Osteocyte (in vitro differentiated cells): ENCODE measurements around the gene SH2D3A. TPM values are rescaled to one million over a fixed set of nuclear protein-coding genes. Genes with fewer than 3 reads are reported as not detected.

Source experiments
- DNase-seq: peaks from one replicate; pipeline ENCODE4 v3.0.0; 2021; ENCODE audit warnings: mixed read lengths; ENCODE audit not compliant: unreplicated experiment; ENCODE audit errors: extremely low spot score
- H3K27ac Mint-ChIP-seq: one replicate; pipeline ENCODE4 v1.8.0; 2021; ENCODE audit warnings: mild to moderate bottlenecking, mixed read lengths; ENCODE audit not compliant: unreplicated experiment
- H3K27me3 Mint-ChIP-seq: one replicate; pipeline ENCODE4 v1.8.0; 2021; ENCODE audit warnings: mixed read lengths; ENCODE audit not compliant: unreplicated experiment
- H3K36me3 Mint-ChIP-seq: one replicate; pipeline ENCODE4 v1.8.0; 2021; ENCODE audit warnings: mixed read lengths; ENCODE audit not compliant: unreplicated experiment
- H3K4me1 Mint-ChIP-seq: one replicate; pipeline ENCODE4 v1.8.0; 2021; ENCODE audit warnings: mixed read lengths; ENCODE audit not compliant: unreplicated experiment
- H3K4me3 Mint-ChIP-seq: one replicate; pipeline ENCODE4 v1.8.0; 2021; ENCODE audit warnings: mild to moderate bottlenecking, moderate library complexity, mixed read lengths; ENCODE audit not compliant: unreplicated experiment
- H3K9me3 Mint-ChIP-seq: one replicate; pipeline ENCODE4 v1.8.0; 2021; ENCODE audit warnings: mixed read lengths; ENCODE audit not compliant: unreplicated experiment
- CTCF ChIP-seq: fragments of 200-600 bp; sonication (generic); IDR thresholded peaks from 2 replicates; pipeline ENCODE4 v1.5.0; 2021; ENCODE audit warnings: antibody characterized with exemption, mild to moderate bottlenecking, moderate library complexity
- total RNA-seq: library from RNA; stranded (reverse); gene quantifications from 2 replicates; pipeline ENCODE4 v1.2.1, GENCODE V29; 2021

Gene SH2D3A
- total RNA-seq, 1 donor from 2014 or later = not detected

DNA sequence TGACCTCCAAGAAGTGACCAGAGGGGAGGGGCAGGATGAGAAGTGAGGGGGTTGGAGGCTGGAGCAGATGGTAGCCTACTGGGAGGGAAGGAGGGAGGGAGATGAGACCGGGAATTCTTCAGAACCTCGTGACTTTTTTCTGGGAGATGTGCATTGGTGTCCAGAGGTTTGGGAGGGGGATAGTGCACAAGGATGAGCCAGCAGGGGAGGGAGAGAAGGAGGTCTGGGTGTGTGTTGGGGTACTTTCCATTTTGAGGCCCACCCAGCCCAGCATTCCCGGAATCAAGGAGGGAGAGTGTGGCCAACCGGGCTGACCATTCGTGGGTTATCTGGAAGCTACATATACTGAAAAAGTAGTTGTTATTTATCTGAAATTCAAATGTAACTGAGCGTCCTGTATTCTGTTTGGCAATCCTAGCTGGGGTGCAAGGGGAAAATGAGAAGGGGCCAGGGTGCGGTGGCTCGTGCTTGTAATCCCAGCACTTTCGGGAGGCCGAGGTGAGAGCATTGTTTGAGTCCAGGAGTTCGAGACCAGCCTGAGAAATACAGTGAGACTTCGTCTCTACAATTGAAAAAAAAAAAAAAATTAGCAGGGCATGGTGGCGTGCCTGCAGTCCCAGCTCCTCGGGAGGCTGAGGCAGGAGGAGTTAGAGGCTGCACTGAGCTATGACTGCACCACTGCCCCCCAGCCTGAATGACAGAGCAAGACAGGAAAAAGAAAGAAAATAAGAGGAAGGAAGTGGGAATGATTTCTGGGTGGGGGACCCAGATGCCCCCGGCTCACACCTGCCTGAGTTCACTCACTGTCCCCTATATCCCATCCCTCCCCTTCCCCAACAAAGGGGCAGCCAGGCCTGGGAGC lies 42.4 kb downstream of the SH2D3A start:
- no peaks in the 10 kb centered on the region for H3K9me3 Mint-ChIP-seq
- TF ChIP-seq CTCF = no peak
- no peak for DNase-seq
- no peak overlapping the region for H3K4me3 Mint-ChIP-seq
- H3K27ac Mint-ChIP-seq = no peak overlapping the region
- H3K4me1 Mint-ChIP-seq = peaks cover 3% of the 10 kb centered on the region
- peaks cover 17% of the 10 kb centered on the region for H3K27me3 Mint-ChIP-seq
- peaks cover 2% of the 10 kb centered on the region for H3K36me3 Mint-ChIP-seq

GRCh38 chr19:6723738-6724137 lies 43.5 kb downstream of the SH2D3A start:
- Mint-ChIP-seq H3K36me3 (no peaks in the 10 kb centered on the region), H3K27ac (no peak overlapping the region), H3K27me3 (peaks cover 21% of the 10 kb centered on the region), H3K4me1 (peaks cover 3% of the 10 kb centered on the region), H3K9me3 (no peaks in the 10 kb centered on the region), H3K4me3 (no peak overlapping the region)
- no peak for DNase-seq
- no peak for TF ChIP-seq CTCF

GRCh38 chr19:6723108-6723618 lies 44.1 kb downstream of the SH2D3A start:
- no peak overlapping the region for H3K27ac Mint-ChIP-seq
- peaks cover 21% of the 10 kb centered on the region for H3K27me3 Mint-ChIP-seq
- H3K9me3 Mint-ChIP-seq = no peaks in the 10 kb centered on the region
- no peak overlapping the region for H3K4me3 Mint-ChIP-seq
- no peaks in the 10 kb centered on the region for H3K36me3 Mint-ChIP-seq
- no peak for TF ChIP-seq CTCF
- DNase-seq = no peak
- H3K4me1 Mint-ChIP-seq = peaks cover 3% of the 10 kb centered on the region

GRCh38 chr19:6721773-6722172 lies 45.5 kb downstream of the SH2D3A start:
- Mint-ChIP-seq H3K27me3 (peaks cover 22% of the 10 kb centered on the region), H3K36me3 (no peaks in the 10 kb centered on the region), H3K4me1 (peaks cover 3% of the 10 kb centered on the region), H3K27ac (no peak overlapping the region), H3K9me3 (no peaks in the 10 kb centered on the region), H3K4me3 (no peak overlapping the region)
- no peak for DNase-seq
- TF ChIP-seq CTCF = no peak

DNA sequence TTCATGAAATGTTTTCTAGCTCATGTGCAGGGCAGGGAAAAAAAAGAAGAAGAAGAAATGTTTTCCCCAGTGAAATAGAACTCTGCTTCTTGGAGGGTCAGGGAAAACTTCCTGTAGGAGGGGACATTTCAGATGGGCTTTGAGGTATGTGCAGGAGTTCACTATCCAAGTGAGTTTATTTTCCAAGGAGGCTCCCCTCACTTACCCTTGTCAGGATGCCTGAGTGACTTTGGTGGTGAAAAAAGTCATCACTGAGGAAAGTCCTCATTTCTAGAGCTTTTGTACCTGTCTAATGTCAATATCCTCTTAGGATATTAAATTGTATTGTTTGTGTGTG lies 46.1 kb downstream of the SH2D3A start:
- H3K36me3 Mint-ChIP-seq = no peaks in the 10 kb centered on the region
- no peak overlapping the region for H3K27ac Mint-ChIP-seq
- no peak for DNase-seq
- no peaks in the 10 kb centered on the region for H3K9me3 Mint-ChIP-seq
- H3K27me3 Mint-ChIP-seq = peaks cover 27% of the 10 kb centered on the region
- H3K4me1 Mint-ChIP-seq = peaks cover 3% of the 10 kb centered on the region
- no peak overlapping the region for H3K4me3 Mint-ChIP-seq
- no peak for TF ChIP-seq CTCF
